ENCODE data around the gene TPSB2.
"Not testable (repeated sequence)": the region's sequence is repeated elsewhere in the genome, so short reads cannot be mapped to it uniquely, and the experiment has no call there.

TPSB2 gene

GRCh38 chr16:1261131-1261892, 31.3 kb upstream of the TPSB2 start:
- DNase-seq = no peak

GRCh38 chr16:1260101-1260680, 30.2 kb upstream of the TPSB2 start:
- no peak for DNase-seq

GRCh38 chr16:1259760-1260068, 29.7 kb upstream of the TPSB2 start:
- no peak for DNase-seq

- DNase-seq = no peak
Observed at GRCh38 chr16:1258906-1259759, 29.1 kb upstream of the TPSB2 start.

GRCh38 chr16:1258225-1258600, 28.2 kb upstream of the TPSB2 start:
- DNase-seq = no peak

- DNase-seq = no peak
Observed at GRCh38 chr16:1257561-1258224, 27.7 kb upstream of the TPSB2 start.

- DNase-seq = no peak
Observed at GRCh38 chr16:1256874-1257322, 26.9 kb upstream of the TPSB2 start.

GRCh38 chr16:1256296-1256873, 26.4 kb upstream of the TPSB2 start:
- DNase-seq = not testable (repeated sequence)

- DNase-seq = not testable (repeated sequence)
Observed at GRCh38 chr16:1255276-1256122, 25.5 kb upstream of the TPSB2 start, which contains the start of gene TPSD1. Gene TPSD1 (plus strand): TSS chr16:1256069. CDS start chr16:1256281, 212 bp downstream.

GRCh38 chr16:1254821-1255220, 24.8 kb upstream of the TPSB2 start:
- not testable (repeated sequence) for DNase-seq

GRCh38 chr16:1253701-1254364, 23.8 kb upstream of the TPSB2 start:
- DNase-seq = not testable (repeated sequence)

- DNase-seq = not testable (repeated sequence)
Observed at GRCh38 chr16:1249031-1249755, 19.2 kb upstream of the TPSB2 start.

GRCh38 chr16:1247903-1248537, 18.0 kb upstream of the TPSB2 start:
- not testable (repeated sequence) for DNase-seq

GRCh38 chr16:1245452-1246020, 15.6 kb upstream of the TPSB2 start:
- no peak for DNase-seq

GRCh38 chr16:1244881-1245280, 14.9 kb upstream of the TPSB2 start:
- no peak for DNase-seq

GRCh38 chr16:1243907-1244850, 14.2 kb upstream of the TPSB2 start:
- DNase-seq = not testable (repeated sequence)

- DNase-seq = not testable (repeated sequence)
Observed at GRCh38 chr16:1243363-1243762, 13.4 kb upstream of the TPSB2 start.

- DNase-seq = not testable (repeated sequence)
Observed at GRCh38 chr16:1241081-1241480, 11.1 kb upstream of the TPSB2 start.

All from activated CD8-positive, alpha-beta memory T cell treated with anti-CD3 and anti-CD28 coated beads for 24 hours (primary cell).